ENCODE results near the gene BIRC2. TPM values are rescaled to one million over a fixed set of nuclear protein-coding genes. Genes with fewer than 3 reads are reported as not detected.
A peak's percentile ranks its signal among the peaks of the same experiment; 100 is the strongest.

Gene BIRC2
- total and polyA plus RNA-seq, 5 donors, result 21.1 to 35.0 (median 30.1) TPM

- Histone ChIP-seq H3K9me3 (ENCODE audit: control insufficient read depth, low read length) (no peaks in the 10 kb centered on the region), H3K27ac (ENCODE audit: low read length) (no peak overlapping the region), H3K27me3 (ENCODE audit: control insufficient read depth, insufficient read depth) (no peaks in the 10 kb centered on the region), H3K4me1 (ENCODE audit: control insufficient read depth, insufficient read depth, low read length) (no peaks in the 10 kb centered on the region), H3K4me3 (ENCODE audit: low read length) (no peak overlapping the region)
- intact Hi-C loops (cut with DNase I), result no loop called here
- no peak for DNase-seq
- ATAC-seq, result no peak
- 49% methylated on average over 3 of the region's 3 CpGs for WGBS
Observed at GRCh38 chr11:102421261-102421660, 74.2 kb downstream of the BIRC2 start.

GRCh38 chr11:102422817-102423712, 76.1 kb downstream of the BIRC2 start:
- DNase-seq (no peak), ATAC-seq (peak in 1 of 2 donors; percentile 62)
- no peak overlapping the region for H3K27ac ChIP-seq (ENCODE audit: low read length)
- no peaks in the 10 kb centered on the region for H3K27me3 ChIP-seq (ENCODE audit: control insufficient read depth, insufficient read depth)
- intact Hi-C loops (cut with DNase I), result no loop called here
- no peaks in the 10 kb centered on the region for H3K9me3 ChIP-seq (ENCODE audit: control insufficient read depth, low read length)
- no peak overlapping the region for H3K4me3 ChIP-seq (ENCODE audit: low read length)
- WGBS, result 79% methylated on average over 4 of the region's 4 CpGs
- H3K4me1 ChIP-seq (ENCODE audit: control insufficient read depth, insufficient read depth, low read length), result no peaks in the 10 kb centered on the region

GRCh38 chr11:102423936-102424335, 76.9 kb downstream of the BIRC2 start:
- H3K4me1 ChIP-seq (ENCODE audit: control insufficient read depth, insufficient read depth, low read length), result no peaks in the 10 kb centered on the region

GRCh38 chr11:102426000-102426399, 79.0 kb downstream of the BIRC2 start:
- Histone ChIP-seq H3K27ac (ENCODE audit: low read length) (no peak overlapping the region), H3K4me1 (ENCODE audit: control insufficient read depth, insufficient read depth, low read length) (peaks cover 5% of the 10 kb centered on the region), H3K27me3 (ENCODE audit: control insufficient read depth, insufficient read depth) (no peaks in the 10 kb centered on the region), H3K4me3 (ENCODE audit: low read length) (no peak overlapping the region), H3K9me3 (ENCODE audit: control insufficient read depth, low read length) (no peaks in the 10 kb centered on the region)
- intact Hi-C loops (cut with DNase I), result no loop called here
- ATAC-seq, result no peak
- DNase-seq, result no peak
- WGBS, result 69% methylated on average over 2 of the region's 2 CpGs

More at GRCh38 chr11:102423936-102424335, 76.9 kb downstream of the BIRC2 start:
- no peak for DNase-seq
- Histone ChIP-seq H3K27ac (ENCODE audit: low read length) (no peak overlapping the region), H3K4me3 (ENCODE audit: low read length) (no peak overlapping the region), H3K27me3 (ENCODE audit: control insufficient read depth, insufficient read depth) (no peaks in the 10 kb centered on the region), H3K9me3 (ENCODE audit: control insufficient read depth, low read length) (no peaks in the 10 kb centered on the region)
- intact Hi-C loops (cut with DNase I), result no loop called here
- 90% methylated on average over 1 of the region's 1 CpG for WGBS
- ATAC-seq, result no peak

- ATAC-seq (no peak), DNase-seq (no peak)
- Histone ChIP-seq H3K27me3 (ENCODE audit: control insufficient read depth, insufficient read depth) (no peaks in the 10 kb centered on the region), H3K27ac (ENCODE audit: low read length) (no peak overlapping the region), H3K4me1 (ENCODE audit: control insufficient read depth, insufficient read depth, low read length) (peaks cover 5% of the 10 kb centered on the region), H3K4me3 (ENCODE audit: low read length) (no peak overlapping the region), H3K9me3 (ENCODE audit: control insufficient read depth, low read length) (no peaks in the 10 kb centered on the region)
- intact Hi-C loops (cut with DNase I), result no loop called here
Observed at GRCh38 chr11:102426570-102426969, 79.6 kb downstream of the BIRC2 start.

GRCh38 chr11:102427068-102427467, 80.1 kb downstream of the BIRC2 start:
- DNase-seq, result no peak
- intact Hi-C loops (cut with DNase I), result no loop called here

More at GRCh38 chr11:102427068-102427467, 80.1 kb downstream of the BIRC2 start:
- Histone ChIP-seq H3K9me3 (ENCODE audit: control insufficient read depth, low read length) (no peaks in the 10 kb centered on the region), H3K27ac (ENCODE audit: low read length) (no peak overlapping the region), H3K27me3 (ENCODE audit: control insufficient read depth, insufficient read depth) (no peaks in the 10 kb centered on the region), H3K4me3 (ENCODE audit: low read length) (no peak overlapping the region), H3K4me1 (ENCODE audit: control insufficient read depth, insufficient read depth, low read length) (peaks cover 5% of the 10 kb centered on the region)
- no peak for ATAC-seq
- 0% methylated on average over 1 of the region's 1 CpG for WGBS

Other genes starting within 250 kb of the BIRC2 start
- gene YAP1, start 236.8 kb upstream of the BIRC2 start, total RNA-seq, result 100 to 1,000 TPM in 3 of 4 donors, 10 to 100 TPM in 1; 97.4 to 112 (median 106) TPM
- 32.0 TPM for gene YAP1, start 236.8 kb upstream of the BIRC2 start, polyA plus RNA-seq
- gene BIRC3, start 29.7 kb upstream of the BIRC2 start, total RNA-seq, result 10 to 100 TPM in 3 of 4 donors, 1 to 10 TPM in 1; 8.7 to 11.9 (median 11.7) TPM
- 6.2 TPM for gene BIRC3, start 29.7 kb upstream of the BIRC2 start, polyA plus RNA-seq
- gene TMEM123, start 105.6 kb downstream of the BIRC2 start, total RNA-seq, result 100 to 1,000 TPM; 101 to 106 (median 101) TPM
- 52.4 TPM for gene TMEM123, start 105.6 kb downstream of the BIRC2 start, polyA plus RNA-seq
- gene MMP7, start 183.5 kb downstream of the BIRC2 start, total RNA-seq, result not detected
- gene MMP7, start 183.5 kb downstream of the BIRC2 start, polyA plus RNA-seq, result not detected

Data from right cardiac atrium (tissue), 5 donors.